Breast epithelium (tissue), 4 donors: Measurements from ENCODE around the gene AKTIP. TPM values are rescaled to one million over a fixed set of nuclear protein-coding genes. Genes with fewer than 3 reads are reported as not detected.

Experiments used
- DNase-seq, 2 donors: peaks; one replicate each; pipeline ENCODE4 v3.0.0-alpha.2; 2019; ENCODE audit warnings: low spot score in 2 of 2
- H3K27ac ChIP-seq, 2 donors: fragments of 200-600 bp; sonication (generic) in 1 of 2; one replicate each; pipeline ENCODE4 v1.5.1; 2016 to 2019; ENCODE audit warnings: mild to moderate bottlenecking in 1 of 2
- H3K27me3 ChIP-seq, 2 donors: fragments of 200-600 bp; sonication (generic) in 1 of 2; one replicate each; pipeline versions ENCODE4 v1.5.1 to v1.6.0; 2017 to 2019; ENCODE audit warnings: control low read depth in 1 of 2, mild to moderate bottlenecking in 1 of 2
- H3K36me3 ChIP-seq: fragments of 200-600 bp; one replicate; pipeline ENCODE4 v1.5.1; 2019
- H3K4me1 ChIP-seq, 2 donors: fragments of 200-600 bp; sonication (generic); one replicate each; pipeline ENCODE4 v1.5.1; 2016 to 2019; ENCODE audit warnings: control low read depth in 1 of 2
- H3K4me3 ChIP-seq, 3 donors: fragments of 200-600 bp; sonication (generic); 1 replicate in 2 of 3; 2 replicates in 1 of 3; pipeline ENCODE4 v1.5.1; 2016 to 2019; ENCODE audit warnings: mild to moderate bottlenecking in 3 of 3, moderate library complexity in 2 of 3
- H3K9me3 ChIP-seq, 2 donors: fragments of 200-600 bp; sonication (generic) in 1 of 2; one replicate each; pipeline ENCODE4 v1.5.1; 2016 to 2019; ENCODE audit warnings: control low read depth in 1 of 2
- CTCF ChIP-seq, 3 donors: fragments of 450-650 bp; IDR thresholded peaks; one replicate each; pipeline ENCODE4 v1.5.1; 2016 to 2017; ENCODE audit warnings: antibody characterized with exemption in 3 of 3, mild to moderate bottlenecking in 3 of 3, moderate library complexity in 3 of 3
- POLR2A ChIP-seq: fragments of 450-650 bp; IDR thresholded peaks from one replicate; pipeline ENCODE4 v1.6.1; 2016; ENCODE audit warnings: antibody characterized with exemption, mild to moderate bottlenecking, moderate library complexity
- POLR2AphosphoS5 ChIP-seq, 3 donors: sonication (generic); formaldehyde crosslinking; IDR thresholded peaks; one replicate each; pipeline ENCODE4 v1.6.1; 2017; ENCODE audit warnings: antibody characterized with exemption in 3 of 3
- intact Hi-C: fragments of 100-400 bp; cut with DNase I; formaldehyde crosslinking; loops from one replicate; pipeline ENCODE4 v1.15.1; 2023; ENCODE audit warnings: low total_unique reads
- total RNA-seq, 3 donors: library from RNA; depleted of rRNA; stranded (reverse); fragments of >200 nt; gene quantifications; one replicate each; pipeline ENCODE4 v1.1.0, GENCODE V29; 2016

Gene AKTIP
- total RNA-seq, 3 donors from 2014 or later = 39.3 to 56.3 (median 45.3) TPM

GRCh38 chr16:53510704-53511070 is 7.7 kb upstream of the AKTIP start:
- Histone ChIP-seq H3K36me3 (no peaks in the 10 kb centered on the region), H3K4me1 (no peaks in the 10 kb centered on the region), H3K9me3 (no peaks in the 10 kb centered on the region), H3K27ac (peak overlapping the region; percentile 71 to 78), H3K27me3 (no peaks in the 10 kb centered on the region), H3K4me3 (no peak overlapping the region)
- TF ChIP-seq CTCF (IDR thresholded peaks at IDR 0.05) (no peak), POLR2A (no peak), POLR2AphosphoS5 (IDR thresholded peaks at IDR 0.05) (no peak)
- peak in 1 of 2 donors; percentile 5 for DNase-seq
- intact Hi-C loops = no loop called here

GRCh38 chr16:53509906-53510703 is 7.1 kb upstream of the AKTIP start:
- Histone ChIP-seq H3K27me3 (no peaks in the 10 kb centered on the region), H3K4me3 (no peak overlapping the region), H3K36me3 (no peaks in the 10 kb centered on the region), H3K9me3 (no peaks in the 10 kb centered on the region), H3K27ac (peak overlapping the region; percentile 71 to 78), H3K4me1 (no peaks in the 10 kb centered on the region)
- DNase-seq = peak; percentile 49 to 66
- intact Hi-C loops = no loop called here
- TF ChIP-seq CTCF (IDR thresholded peaks at IDR 0.05) (peak; percentile 88 to 93 (median 92)), POLR2A (no peak), POLR2AphosphoS5 (IDR thresholded peaks at IDR 0.05) (no peak)

- H3K27me3 ChIP-seq = no peaks in the 10 kb centered on the region
- no peaks in the 10 kb centered on the region for H3K9me3 ChIP-seq
- peak in 1 of 2 donors; percentile 8 for DNase-seq
- intact Hi-C loops = no loop called here
- H3K36me3 ChIP-seq = no peaks in the 10 kb centered on the region
- peaks cover 0 to 3% of the 10 kb centered on the region in 2 donors for H3K4me1 ChIP-seq
- no peak overlapping the region for H3K4me3 ChIP-seq
- no peak overlapping the region for H3K27ac ChIP-seq
- TF ChIP-seq CTCF (IDR thresholded peaks at IDR 0.05) (no peak), POLR2A (no peak), POLR2AphosphoS5 (IDR thresholded peaks at IDR 0.05) (no peak)
These were observed 4.6 kb upstream of the AKTIP start for GRCh38 chr16:53507464-53508179.

GRCh38 chr16:53506254-53506653 is 3.2 kb upstream of the AKTIP start:
- Histone ChIP-seq H3K36me3 (no peaks in the 10 kb centered on the region), H3K27me3 (no peaks in the 10 kb centered on the region), H3K4me1 (peaks cover 0 to 3% of the 10 kb centered on the region in 2 donors), H3K4me3 (no peak overlapping the region), H3K9me3 (no peaks in the 10 kb centered on the region), H3K27ac (no peak overlapping the region)
- DNase-seq = peak in 1 of 2 donors; percentile 2
- intact Hi-C loops = no loop called here
- TF ChIP-seq POLR2AphosphoS5 (IDR thresholded peaks at IDR 0.05) = no peak
- no peak for TF ChIP-seq CTCF (IDR thresholded peaks at IDR 0.05)
- no peak for TF ChIP-seq POLR2A

- Histone ChIP-seq H3K4me1 (peaks cover 0 to 3% of the 10 kb centered on the region in 2 donors), H3K27me3 (no peaks in the 10 kb centered on the region), H3K9me3 (no peaks in the 10 kb centered on the region), H3K36me3 (no peaks in the 10 kb centered on the region), H3K27ac (peak overlapping the region; percentile 91 to 98), H3K4me3 (no peak overlapping the region)
- TF ChIP-seq POLR2AphosphoS5 (IDR thresholded peaks at IDR 0.05) (no peak), CTCF (IDR thresholded peaks at IDR 0.05) (no peak), POLR2A (no peak)
- intact Hi-C loops = no loop called here
- peak in 1 of 2 donors; percentile 20 for DNase-seq
These were observed 1.7 kb upstream of the AKTIP start for GRCh38 chr16:53504665-53505064.
